Stimulated activated CD4-positive, alpha-beta T cell treated with anti-CD3 and anti-CD28 coated beads, Interleukin-4, amount 100 ng/mL, for 1 hour (primary cell): ENCODE measurements around the gene TSPAN19.
"Not testable (repeated sequence)": the region's sequence is repeated elsewhere in the genome, so short reads cannot be mapped to it uniquely, and the experiment has no call there.

Experiments
- DNase-seq: peaks from one replicate; pipeline ENCODE4 v3.0.0-alpha.2; 2020

TSPAN19 gene

DNA sequence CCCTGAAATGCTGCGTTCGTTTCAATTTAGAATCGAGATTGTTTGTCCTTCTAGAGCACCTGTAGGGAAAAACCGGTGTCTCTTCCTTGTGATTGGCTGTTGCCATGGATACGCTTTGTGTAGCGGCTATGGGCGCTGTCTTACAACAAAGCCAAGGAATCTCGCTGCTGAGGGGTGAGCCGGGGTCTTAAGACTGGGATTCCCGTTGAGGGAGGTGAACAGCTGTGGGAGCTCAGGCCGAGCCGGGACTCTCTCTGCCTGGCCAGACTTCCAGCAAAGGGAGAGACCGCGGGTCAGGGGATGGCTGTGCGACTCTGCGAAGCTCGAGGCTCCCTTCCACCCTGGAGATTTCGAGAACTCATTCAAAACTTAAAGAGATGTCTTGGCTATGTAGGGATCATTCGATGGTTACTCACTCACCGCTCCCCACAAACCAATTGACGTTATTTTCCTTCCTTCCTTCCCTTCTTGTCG is at the start of gene TSPAN19, which contains the start of gene LRRIQ1:
Gene TSPAN19 (minus strand): TSS at position 44 of the 474 bp plus-strand sequence. CDS start 6,331 bp downstream, outside the sequence.
Gene LRRIQ1 (plus strand): TSS at position 118 of the 474 bp plus-strand sequence. CDS start 1,826 bp downstream, outside the sequence.
- DNase-seq = peak; percentile 4

DNA sequence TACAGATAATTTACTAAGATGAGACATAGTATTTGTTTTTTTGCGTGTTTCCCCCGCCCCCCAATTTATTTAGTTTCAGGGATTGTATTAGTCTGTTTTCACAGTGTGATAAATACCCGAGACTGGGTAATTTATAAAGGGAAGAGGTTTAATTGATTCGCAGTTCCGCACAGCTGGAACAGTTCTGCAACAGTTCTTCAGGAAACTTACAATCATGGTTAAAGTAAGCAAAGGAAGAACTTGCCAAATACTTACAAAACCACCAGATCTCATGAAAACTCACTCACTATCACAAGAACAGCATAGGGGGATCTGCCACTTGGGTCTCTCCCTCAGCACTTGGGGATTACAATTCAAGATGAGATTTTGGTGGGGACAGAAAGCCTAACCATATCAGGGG is 49.0 kb upstream of the TSPAN19 start:
- DNase-seq = no peak

DNA sequence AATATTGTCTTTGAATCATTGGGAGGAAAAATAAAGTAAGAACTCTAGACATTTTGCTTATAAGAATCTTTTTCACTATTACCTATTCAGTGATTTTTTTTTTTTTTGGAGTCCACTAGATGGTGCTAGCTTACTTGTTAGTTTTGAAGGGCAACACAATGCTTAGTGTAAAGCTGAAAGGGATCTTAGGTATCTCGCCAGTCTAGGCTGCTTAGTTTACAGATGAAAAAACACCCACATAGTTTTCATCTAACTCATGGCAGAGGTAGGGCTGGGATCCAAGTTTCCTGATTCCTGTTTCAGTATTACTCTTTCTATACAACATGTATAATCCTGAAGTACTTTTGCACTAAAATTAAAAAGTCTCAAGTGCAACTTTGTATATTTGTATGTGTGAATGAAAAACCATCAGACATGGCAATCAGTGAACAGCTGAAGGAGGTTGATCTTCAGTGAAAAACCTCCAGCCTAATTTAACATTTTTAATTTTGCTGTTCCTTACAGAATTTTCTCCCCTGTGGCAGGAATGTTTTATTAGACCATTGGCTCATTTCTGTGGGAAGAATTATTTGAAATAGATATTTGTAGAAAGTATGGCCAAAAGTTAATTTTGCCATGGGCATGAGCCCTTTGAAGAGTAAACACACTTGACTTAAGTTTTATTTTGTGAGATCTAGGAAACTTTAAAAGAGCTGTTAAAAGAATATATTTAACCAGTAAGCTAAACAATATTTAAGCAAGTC is 40.8 kb upstream of the TSPAN19 start:
- no peak for DNase-seq

DNA sequence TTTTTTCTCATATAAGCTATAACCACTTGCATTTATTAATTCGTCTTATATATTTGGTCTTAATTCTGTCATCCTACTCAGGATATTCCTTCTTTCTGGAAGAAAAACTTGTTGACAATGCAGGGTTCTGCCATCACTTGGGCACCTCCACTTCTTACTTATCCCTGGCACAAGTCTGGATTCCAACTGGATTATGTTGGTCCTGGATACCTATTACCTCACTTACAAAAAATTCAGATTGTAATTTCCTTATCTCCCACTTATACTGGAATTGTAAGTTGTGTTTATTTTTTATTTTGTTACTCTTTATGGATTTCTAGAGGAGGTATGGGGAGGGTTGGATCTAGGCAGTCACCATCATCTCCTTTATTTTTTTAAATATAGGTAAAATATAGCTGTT is 36.7 kb upstream of the TSPAN19 start:
- DNase-seq = no peak

DNA sequence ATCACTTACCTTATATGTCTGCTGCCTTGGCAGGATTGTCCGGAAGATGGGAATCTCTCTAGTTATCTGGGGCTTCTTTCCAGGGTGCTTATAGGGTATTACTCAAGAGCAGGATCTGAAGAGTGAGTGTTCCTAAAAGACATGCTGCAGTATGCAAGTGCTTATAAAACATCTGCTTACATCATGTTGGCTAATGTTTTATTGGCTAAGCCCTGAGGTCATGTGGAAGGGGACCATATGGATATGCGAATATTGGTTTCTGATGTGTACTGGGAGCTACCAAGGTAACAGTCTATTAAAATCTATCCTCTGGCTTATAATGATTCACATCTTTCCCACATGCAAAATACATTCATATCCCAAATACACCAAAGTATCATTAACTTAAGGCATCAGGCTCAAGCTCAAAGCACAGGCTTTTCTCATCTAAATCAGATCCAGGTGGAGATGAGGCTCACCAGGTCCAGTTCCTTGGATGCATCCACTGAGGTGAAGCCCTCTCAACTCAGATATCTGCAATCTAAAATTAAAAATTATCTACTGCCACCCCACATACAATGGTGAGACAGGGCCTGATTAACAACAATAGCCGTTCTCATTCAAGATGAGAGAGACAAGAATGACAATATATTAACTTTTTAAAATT is 29.9 kb upstream of the TSPAN19 start:
- no peak for DNase-seq

DNA sequence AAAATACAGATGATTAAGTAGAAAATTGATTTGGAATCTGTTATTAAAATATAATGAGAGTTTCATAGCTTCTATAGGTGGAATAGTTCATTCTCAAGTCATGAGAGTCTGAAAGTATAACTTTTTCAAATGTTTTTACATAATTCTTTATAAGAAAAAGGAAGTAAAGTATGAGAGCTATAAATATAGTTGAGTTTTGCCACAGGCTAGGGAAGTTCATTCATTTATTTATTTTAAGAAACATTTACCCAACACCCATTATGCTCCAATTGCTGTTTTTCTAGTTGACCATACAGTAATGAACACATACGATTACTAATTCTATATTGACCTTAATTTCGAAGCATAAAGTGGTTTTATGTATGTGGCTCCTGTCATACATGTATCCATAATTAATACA is 24.8 kb upstream of the TSPAN19 start:
- no peak for DNase-seq

DNA sequence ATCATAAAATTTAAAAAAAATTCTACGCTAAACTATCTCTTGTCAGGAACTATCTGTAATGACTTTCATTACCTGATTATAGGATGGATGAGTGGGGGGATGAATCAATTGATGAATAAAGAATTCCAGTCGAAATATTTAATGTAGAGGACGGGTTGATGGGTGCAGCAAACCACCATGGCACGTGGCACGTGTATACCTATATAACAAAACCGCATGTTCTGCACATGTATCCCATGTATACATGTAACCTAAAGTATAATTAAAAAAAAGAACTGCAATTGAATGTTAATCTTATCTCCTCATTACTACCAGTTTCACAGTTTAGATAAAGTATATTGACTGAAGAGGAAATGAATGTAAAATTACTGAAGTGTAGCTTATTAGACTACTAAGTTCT is 23.5 kb upstream of the TSPAN19 start:
- no peak for DNase-seq

DNA sequence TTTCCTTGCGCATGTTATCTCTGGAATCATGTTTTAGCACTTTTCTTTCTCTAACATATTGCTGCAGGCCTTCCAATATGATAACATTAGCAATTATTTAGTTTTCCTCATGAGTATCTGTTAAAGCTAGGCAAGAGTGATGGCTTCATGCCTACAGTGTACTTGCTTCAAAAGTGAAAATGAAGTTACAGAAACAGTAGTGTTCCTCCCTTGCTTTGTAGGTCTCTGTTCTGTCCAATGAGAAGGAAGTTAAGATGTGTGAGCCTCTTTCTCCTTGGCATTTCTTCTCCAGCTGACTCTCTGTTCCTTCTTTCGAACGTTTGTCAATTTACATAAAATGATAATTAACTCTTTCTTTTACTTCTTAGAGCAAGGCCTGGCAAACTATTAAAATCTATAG is 22.3 kb upstream of the TSPAN19 start:
- no peak for DNase-seq

DNA sequence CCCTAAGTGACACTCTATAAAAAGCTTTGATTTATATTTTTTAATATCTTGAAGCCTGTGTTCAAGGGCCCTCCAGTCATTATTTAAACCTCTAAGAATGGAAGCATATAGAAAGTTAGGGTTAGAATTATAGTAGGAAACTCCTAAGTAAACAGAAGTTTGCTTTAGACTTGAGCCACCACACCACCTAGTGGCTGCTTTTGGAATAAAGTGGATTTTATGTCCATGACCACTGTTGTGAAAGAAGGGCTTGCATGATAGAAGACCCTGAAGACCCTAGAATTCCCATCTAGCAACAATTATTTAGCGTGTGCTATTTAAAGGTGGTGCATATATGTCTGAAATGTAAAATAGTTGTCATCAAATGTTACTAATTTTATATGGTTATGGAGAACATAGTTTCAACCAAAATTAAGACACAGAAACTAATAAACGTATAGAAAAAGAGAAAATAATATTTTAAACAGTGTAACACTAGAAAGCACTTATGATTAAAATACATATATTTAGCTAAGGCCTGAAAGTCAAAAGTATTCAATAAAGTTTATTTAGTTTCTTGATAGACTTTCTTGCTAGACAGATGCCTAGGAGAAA is 21.4 kb upstream of the TSPAN19 start:
- no peak for DNase-seq

DNA sequence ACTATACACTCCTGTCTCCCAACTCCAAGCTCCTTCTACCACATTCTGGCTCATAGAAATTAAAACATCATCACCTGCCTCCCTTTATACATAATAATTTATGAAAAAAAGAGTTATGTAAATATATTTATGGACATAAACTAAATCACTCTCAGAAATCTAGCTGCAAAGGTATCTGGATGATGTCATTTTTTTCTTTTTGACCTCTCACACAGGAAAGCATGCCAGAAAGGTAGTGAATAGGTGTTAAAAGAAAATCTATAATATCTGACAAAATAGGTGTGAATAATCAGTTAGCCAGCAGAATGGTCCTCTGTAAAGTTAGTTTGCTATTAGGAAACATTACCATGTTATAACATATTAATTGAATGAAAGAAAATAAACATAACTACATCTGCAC is 7.8 kb upstream of the TSPAN19 start:
- DNase-seq = no peak

DNA sequence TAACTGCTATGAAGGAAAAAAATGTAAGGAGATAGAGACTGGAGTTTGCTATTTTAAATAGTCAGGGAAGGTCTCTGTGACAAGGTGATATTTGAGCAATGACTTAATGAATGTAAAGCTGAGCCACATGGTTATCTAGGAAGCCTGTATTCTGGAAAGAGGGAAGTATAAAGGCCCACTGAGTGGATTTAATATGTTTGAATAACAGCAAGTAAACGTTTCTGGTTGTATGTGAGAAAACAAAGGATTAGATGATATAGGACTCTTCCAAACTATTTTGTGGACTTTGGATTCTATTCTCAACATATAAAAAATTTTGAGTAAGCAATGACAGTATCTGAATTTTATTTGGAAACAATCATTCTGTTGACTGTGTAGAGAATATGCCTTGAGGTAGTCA is 5.3 kb upstream of the TSPAN19 start:
- no peak for DNase-seq

DNA sequence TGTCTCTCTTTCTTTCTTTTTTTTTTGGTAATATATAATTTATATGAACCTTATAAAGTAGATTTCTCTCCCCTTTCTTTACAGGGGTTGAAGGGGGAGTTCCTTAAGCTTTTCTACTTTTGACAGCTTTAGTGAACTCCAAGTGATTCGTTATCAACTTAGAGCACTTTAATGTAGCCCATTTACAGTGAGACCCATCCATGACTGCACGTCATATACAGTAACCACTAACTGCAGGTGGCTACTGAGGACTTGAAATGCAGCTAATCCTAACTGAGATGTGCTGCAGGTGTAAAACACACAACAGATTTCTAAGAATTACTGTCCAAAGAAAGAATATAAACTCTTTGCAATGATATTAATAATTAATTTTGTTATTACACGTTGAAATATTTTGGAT is 656 bp upstream of the TSPAN19 start:
- no peak for DNase-seq

DNA sequence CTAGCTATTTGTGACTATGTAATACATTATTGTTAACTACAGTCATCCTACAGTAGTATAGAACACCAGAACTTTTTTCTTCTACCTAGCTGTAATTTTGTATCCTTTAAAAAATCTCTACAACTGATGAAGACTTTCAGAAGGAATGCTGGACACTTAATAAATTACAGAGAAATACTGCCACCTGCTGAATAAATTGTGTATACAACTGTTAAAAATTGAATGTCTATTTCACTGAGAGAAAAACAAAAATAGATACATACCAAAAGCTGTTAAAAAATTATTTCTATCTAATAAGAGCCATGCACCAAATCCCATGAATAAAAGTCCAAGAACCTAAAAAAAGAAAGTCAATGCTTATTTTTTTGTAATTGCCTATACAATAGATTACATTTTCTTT is 6.6 kb downstream of the TSPAN19 start:
- no peak for DNase-seq

DNA sequence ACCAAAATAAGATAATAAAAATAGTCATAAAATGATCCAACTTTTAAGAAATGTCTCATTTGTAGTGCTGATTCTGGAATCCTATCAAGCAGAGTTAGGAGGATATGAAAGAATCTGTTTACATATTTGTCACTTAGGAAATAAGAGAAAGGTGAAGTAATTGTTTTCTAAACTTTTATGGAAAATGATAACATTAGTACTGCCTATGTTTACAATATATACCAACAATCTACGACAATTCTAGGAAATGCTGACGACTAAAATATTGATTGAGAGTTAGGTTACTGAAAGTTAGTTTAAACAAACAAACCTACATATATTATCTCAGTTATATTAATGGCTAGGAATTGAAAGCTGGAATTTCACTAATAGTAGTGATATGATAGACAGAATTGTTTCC is 18.0 kb downstream of the TSPAN19 start:
- DNase-seq = no peak

DNA sequence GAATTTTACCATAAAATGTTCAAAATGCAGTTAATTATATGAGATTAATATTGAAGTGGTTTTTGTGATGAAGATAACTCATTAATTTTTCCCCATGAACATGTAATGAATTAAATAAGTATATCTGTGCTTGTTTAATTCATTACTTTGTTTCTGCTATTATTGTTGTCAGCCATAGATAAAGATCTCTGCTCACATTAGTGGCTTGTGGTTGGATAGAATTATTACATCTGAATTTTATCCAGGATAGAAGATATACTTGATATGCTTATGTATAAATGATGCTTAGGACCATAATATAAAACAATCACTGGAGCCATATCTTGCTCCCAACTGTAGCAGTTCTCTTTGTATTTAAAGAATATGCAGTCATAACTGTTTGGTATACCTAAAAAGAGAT is 18.5 kb downstream of the TSPAN19 start:
- no peak for DNase-seq

DNA sequence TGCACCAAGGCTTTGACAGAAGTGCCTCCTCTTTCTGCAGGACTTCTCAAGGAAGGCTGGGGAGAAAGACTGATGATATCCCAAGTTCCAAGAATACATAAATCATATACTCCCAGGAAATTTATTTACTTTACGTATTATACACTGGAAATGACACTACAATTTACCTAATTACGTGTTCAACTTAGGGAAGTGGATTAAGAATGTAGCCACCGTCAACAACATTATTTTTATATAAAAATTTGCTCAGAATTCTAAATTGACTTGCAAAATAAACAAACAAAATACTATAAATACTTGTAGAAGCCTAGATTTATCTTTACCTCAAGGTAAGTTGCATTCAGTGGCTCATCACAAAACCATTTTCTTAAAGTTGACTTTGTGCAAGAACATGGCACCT is 18.9 kb downstream of the TSPAN19 start:
- no peak for DNase-seq

DNA sequence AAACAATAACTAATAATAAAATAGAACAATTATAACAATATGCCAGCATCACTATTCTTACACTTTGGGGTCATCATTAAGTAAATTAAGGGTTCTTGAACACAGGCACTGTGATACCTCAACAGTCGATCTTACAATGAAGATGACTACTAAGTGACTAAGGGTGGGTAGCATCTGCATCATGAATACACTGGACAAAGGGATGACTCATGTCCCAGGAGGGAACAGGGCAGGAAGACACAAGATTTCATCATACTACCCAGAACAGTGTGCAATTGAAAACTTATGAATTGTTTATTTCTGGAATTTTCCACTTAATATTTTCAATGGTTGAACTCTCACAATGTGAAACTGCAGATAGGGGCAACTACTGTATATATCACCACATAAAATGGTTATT is 19.7 kb downstream of the TSPAN19 start:
- DNase-seq = no peak

DNA sequence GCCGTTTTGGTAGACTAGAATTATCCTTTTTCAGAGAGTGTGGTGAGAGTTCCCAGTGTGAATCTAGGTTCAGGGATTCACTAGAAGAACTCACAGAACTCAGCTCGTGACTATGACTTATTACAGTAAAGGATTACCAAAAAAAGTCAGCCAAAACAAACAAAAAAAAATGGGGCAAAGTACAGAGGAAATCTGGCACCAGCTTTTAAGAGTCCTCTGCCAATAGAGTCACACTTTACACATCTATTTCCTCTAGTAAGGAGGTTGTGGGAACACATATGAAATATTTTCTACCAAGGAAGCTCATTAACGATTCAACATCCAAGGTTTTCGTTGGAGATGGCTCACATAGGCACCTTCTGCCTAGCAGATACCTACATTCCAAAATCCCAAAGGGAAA is 28.2 kb downstream of the TSPAN19 start:
- no peak for DNase-seq

DNA sequence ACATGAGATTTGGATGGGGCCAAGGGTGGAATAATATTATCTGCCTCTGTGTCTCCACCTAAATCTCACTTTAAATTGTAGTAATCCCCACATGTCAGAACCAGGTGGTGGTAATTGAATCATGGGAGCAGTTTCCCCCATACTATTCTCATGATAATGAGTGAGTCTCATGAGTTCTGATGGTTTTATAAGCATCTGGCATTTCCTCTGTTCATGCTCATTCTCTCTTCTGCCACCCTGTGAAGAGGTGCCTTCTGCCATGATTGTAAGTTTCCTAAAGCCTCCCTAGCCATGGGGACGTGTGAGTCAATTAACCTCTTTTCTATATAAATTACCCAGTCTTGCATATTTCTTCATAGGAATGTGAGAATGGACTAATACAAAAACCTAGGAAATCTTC is 29.9 kb downstream of the TSPAN19 start:
- DNase-seq = no peak

DNA sequence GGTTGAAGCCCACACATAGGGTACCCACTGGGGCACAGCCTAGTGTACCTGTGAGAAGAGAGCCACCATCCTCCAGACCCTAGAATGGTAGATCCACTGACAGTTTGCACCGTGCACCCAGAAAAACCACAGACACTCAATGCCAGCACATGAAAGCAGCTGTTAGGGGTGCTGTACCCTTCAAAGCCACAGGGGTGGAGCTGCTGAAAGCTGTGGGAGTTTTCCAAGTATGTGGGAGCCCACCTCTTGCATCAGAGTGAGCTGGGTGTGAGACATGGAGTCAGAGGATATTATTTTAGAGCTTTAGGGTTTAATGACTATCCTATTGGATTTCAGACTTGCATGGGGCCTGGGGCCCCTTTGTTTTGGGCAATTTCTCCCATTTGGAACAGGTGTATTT is 30.5 kb downstream of the TSPAN19 start:
- no peak for DNase-seq

DNA sequence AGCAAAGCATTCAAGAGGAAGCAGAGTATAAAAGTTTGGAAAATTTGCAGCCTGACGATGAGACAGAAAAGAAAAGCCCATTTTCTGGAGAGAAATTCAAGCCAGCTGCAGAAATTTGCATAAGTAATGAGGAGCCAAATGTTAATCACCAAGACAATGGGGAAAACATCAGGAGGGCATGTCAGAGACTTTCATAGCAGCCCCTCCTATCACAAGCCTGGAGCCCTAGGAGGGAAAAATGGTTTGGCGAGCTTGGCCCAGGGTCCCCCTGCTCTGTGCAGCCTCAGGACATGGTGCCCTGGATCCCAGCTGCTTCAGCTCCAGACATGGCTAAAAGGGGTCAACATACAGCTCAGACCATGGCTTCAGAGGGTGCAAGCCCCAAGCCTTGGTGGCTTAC is 31.0 kb downstream of the TSPAN19 start:
- DNase-seq = not testable (repeated sequence)

DNA sequence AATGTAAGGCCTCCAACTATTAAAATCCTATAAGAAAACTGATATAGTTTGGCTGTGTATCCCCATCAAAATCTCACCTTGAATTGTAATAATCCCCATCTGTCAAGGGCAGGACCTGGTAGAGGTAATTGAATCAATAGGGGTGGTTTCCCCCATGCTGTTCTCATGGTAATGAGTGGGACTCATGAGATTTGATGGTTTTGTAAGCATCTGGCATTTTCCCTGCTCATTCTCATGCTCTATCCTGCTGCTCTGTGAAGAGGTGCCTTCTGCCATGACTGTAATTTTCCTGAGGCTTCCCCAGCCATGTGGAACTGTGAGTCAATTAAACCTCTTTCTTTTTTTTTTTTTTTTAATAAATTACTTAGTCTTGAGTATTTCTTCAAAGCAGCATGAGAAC is 31.9 kb downstream of the TSPAN19 start:
- DNase-seq = no peak

DNA sequence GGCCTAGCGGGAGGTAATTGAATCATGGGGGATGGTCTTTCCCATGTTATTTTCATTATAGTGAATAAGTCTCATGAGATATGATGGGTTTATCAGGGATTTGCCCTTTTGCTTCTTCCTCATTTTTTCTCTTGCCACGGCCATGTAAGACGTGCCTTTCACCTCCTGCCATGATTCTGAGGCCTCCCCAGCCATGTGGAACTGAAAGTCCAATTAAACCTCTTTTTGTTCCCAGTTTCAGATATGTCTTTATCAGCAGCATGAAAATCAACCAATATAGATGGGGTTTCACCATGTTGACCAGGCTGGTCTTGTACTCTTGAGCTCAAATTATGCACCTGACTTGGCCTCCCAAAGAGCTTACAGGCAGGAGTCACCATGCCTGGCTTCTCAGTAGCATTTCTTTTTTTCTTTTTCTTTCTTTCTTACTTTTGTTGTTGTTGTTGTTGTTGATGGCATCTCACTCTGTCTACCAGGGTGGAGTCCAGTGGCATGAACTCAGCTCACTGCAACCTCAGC is 33.2 kb downstream of the TSPAN19 start:
- no peak for DNase-seq

DNA sequence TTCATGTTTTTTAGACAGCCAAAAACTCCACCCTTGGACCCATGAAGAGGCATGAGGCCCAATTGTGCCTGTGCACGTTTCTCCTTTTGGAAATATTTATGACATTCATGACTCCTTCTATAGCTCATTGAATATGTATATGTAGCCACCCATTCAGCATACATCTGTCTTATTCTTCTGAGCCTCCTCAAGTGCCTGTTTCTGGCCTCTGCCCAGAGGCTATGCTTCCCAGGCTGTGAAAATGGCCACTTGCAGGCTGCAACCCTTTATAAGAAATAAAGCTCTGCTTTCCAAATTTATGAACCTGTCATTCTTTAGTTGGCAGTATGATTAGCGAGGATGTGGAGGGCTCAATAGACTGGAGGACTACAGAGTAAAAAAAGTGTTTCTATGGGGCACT is 35.3 kb downstream of the TSPAN19 start:
- DNase-seq = no peak
